Fibroblast of mammary gland (primary cell): ENCODE data around the gene YTHDF1.

Experiments
- DNase-seq: peaks from one replicate; pipeline ENCODE4 v3.0.0-alpha.2; 2010; ENCODE audit warnings: low read depth
- H3K4me3 ChIP-seq: 2 replicates; pipeline ENCODE4 v1.5.1; 2011; ENCODE audit warnings: low read depth, mild to moderate bottlenecking, low read length, moderate library complexity; ENCODE audit not compliant: control insufficient read depth
- TF ChIP-seq, protein P1 (sequence below): conservative IDR thresholded peaks from 2 replicates; pipeline ENCODE4 v1.5.1; 2011; ENCODE audit warnings: low read depth, low read length, inconsistent platforms; ENCODE audit not compliant: control insufficient read depth, insufficient read depth

The YTHDF1 gene

DNA sequence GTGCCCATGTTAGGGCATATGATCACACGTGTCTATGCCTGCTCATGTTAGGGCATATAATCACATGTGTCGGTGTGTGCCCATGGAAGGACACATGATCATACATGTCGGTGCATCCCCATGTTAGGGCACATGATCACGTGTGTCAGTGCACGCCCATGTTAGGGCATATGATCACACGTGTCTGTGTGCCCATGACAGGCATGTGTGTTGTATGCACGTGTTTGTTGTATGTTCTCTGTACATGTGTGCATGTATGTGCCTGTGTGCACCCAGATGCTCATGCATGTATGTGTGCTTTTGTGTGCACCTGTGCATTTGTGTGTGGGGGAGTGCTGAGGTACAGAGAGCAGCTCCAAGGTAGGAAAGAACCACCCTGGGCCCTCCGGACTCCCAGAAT, 29.8 kb downstream of the YTHDF1 start:
- H3K4me3 ChIP-seq, result no peak overlapping the region
- TF ChIP-seq, protein P1, sequence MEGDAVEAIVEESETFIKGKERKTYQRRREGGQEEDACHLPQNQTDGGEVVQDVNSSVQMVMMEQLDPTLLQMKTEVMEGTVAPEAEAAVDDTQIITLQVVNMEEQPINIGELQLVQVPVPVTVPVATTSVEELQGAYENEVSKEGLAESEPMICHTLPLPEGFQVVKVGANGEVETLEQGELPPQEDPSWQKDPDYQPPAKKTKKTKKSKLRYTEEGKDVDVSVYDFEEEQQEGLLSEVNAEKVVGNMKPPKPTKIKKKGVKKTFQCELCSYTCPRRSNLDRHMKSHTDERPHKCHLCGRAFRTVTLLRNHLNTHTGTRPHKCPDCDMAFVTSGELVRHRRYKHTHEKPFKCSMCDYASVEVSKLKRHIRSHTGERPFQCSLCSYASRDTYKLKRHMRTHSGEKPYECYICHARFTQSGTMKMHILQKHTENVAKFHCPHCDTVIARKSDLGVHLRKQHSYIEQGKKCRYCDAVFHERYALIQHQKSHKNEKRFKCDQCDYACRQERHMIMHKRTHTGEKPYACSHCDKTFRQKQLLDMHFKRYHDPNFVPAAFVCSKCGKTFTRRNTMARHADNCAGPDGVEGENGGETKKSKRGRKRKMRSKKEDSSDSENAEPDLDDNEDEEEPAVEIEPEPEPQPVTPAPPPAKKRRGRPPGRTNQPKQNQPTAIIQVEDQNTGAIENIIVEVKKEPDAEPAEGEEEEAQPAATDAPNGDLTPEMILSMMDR, result no peak
- DNase-seq, result no peak

DNA sequence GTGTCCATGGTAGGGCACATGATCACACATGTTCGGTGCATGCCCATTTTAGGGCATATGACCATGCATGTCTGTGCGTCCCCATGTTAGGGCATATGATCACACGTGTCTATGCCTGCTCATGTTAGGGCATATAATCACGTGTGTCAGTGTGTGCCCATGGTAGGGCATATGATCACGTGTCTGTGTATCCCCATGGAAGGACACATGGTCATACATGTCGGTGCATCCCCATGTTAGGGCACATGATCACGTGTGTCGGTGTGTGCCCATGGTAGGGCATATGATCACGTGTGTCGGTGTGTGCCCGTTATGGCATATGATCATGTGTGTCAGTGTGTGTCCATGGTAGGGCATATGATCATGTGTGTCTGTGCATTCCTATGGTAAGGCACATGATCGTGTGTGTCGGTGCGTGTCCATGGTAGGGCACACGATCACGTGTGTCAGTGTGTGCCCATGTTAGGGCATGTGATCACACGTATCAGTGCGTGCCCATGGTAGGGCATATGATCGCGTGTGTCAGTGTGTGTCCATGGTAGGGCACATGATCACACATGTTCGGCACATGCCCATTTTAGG, 30.6 kb downstream of the YTHDF1 start:
- no peak for DNase-seq
- TF ChIP-seq, protein P1, result no peak
- H3K4me3 ChIP-seq, result no peak overlapping the region

- no peak for DNase-seq
- TF ChIP-seq, protein P1, result peak; percentile 73
- no peak overlapping the region for H3K4me3 ChIP-seq
Measured at GRCh38 chr20:63183422-63184146, 32.3 kb downstream of the YTHDF1 start.

DNA sequence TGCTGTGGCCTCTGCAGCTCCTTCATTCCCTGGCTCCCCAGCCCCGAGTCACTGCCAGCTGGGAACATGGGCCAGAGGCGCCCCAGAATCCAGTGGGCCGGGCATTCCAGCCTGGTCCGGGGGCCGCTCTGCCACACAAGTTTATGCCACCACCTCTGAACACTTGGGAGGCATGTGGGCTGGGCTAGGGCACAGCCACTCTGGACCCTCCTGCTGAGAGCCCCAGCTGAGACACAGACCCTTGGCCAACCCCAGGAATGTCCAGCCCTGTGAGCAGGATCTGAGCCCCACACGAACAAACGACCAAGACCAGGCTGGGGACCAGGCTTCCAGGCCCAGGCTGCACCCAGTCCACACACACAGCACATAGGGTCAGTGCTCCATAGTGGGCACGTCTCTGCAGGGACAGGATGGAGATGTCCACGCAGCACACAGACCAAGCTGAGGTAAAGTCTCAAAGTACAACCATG, 33.0 kb downstream of the YTHDF1 start:
- H3K4me3 ChIP-seq, result no peak overlapping the region
- TF ChIP-seq, protein P1, result no peak
- no peak for DNase-seq

DNA sequence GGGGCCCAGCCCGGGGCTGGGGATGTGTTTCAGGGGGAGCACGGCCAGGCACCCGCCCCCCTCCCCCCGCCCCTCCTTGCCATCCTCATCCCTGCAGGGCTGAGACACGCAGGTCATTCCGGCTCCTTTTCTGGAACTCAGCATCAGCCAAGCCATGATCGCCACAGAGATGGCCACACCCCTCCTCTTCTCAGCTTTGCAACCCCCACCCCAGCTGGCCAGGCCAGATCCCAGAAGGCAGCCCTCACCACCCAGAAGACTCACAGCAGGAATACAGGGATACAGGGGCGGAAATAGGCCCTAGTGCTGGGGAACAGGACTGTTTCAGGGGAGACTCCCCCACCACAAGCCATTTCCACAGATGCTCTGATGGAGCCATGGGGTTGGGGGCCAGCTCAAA, 33.5 kb downstream of the YTHDF1 start:
- H3K4me3 ChIP-seq, result no peak overlapping the region
- TF ChIP-seq, protein P1, result no peak
- no peak for DNase-seq

- TF ChIP-seq, protein P1, result no peak
- DNase-seq, result no peak
- H3K4me3 ChIP-seq, result no peak overlapping the region
Measured at GRCh38 chr20:63181226-63181625, 34.7 kb downstream of the YTHDF1 start.
